SK-N-MC (cell line): Measurements from ENCODE around the gene ARID5B.

Experiments used
- EZH2 ChIP-seq: fragments of 200-600 bp; sonication (generic); IDR thresholded peaks from one replicate; pipeline ENCODE4 v1.6.1; 2017; ENCODE audit warnings: antibody characterized with exemption
- FOXP2 ChIP-seq: optimal IDR thresholded peaks from 2 replicates; pipeline ENCODE3; 2011; ENCODE audit warnings: mild to moderate bottlenecking, moderate library complexity; ENCODE audit not compliant: insufficient read depth; ENCODE audit errors: extremely low read length, control extremely low read depth
- POLR2AphosphoS5 ChIP-seq: IDR thresholded peaks from 2 replicates; pipeline ENCODE4 v1.6.1; 2012; ENCODE audit warnings: mild to moderate bottlenecking, low read depth, low read length, borderline replicate concordance

GRCh38 chr10:61906562-61906901, 5.0 kb downstream of the ARID5B start:
- TF ChIP-seq EZH2 (no peak), POLR2AphosphoS5 (no peak), FOXP2 (no peak)
